Type B pancreatic cell (in vitro differentiated cells): ENCODE results near the gene PHAF1. TPM values are rescaled to one million over a fixed set of nuclear protein-coding genes. Genes with fewer than 3 reads are reported as not detected.

ENCODE experiments used
- DNase-seq: peaks from one replicate; pipeline ENCODE4 v3.0.0; 2021; ENCODE audit warnings: mixed read lengths; ENCODE audit not compliant: unreplicated experiment; ENCODE audit errors: extremely low spot score
- H3K27ac Mint-ChIP-seq: 2 replicates; pipeline ENCODE4 v1.8.0; 2021; ENCODE audit warnings: mild to moderate bottlenecking, mixed read lengths
- H3K27me3 Mint-ChIP-seq: 2 replicates; pipeline ENCODE4 v1.8.0; 2021; ENCODE audit warnings: mixed read lengths
- H3K36me3 Mint-ChIP-seq: 2 replicates; pipeline ENCODE4 v1.8.0; 2021; ENCODE audit warnings: mixed read lengths
- H3K4me1 Mint-ChIP-seq: one replicate; pipeline ENCODE4 v1.8.0; 2021; ENCODE audit warnings: mixed read lengths; ENCODE audit not compliant: unreplicated experiment
- H3K4me3 Mint-ChIP-seq: 2 replicates; pipeline ENCODE4 v1.8.0; 2021; ENCODE audit warnings: mild to moderate bottlenecking, mixed read lengths
- H3K9me3 Mint-ChIP-seq: 2 replicates; pipeline ENCODE4 v1.8.0; 2021; ENCODE audit warnings: mixed read lengths
- total RNA-seq: library from RNA; stranded (reverse); gene quantifications from 2 replicates; pipeline ENCODE4 v1.2.1, GENCODE V29; 2021; ENCODE audit warnings: low replicate concordance
- TF ChIP-seq, protein P1 (sequence below): fragments of 200-600 bp; sonication (generic); conservative IDR thresholded peaks from 2 replicates; pipeline ENCODE4 v1.5.0; 2021; ENCODE audit warnings: antibody characterized with exemption, mild to moderate bottlenecking

Gene PHAF1
- total RNA-seq, 1 donor from 2014 or later, result 22.8 TPM

- H3K27ac Mint-ChIP-seq, result peak overlapping the region; percentile 88
- no peaks in the 10 kb centered on the region for H3K9me3 Mint-ChIP-seq
- peaks cover 24% of the 10 kb centered on the region for H3K4me1 Mint-ChIP-seq
- TF ChIP-seq, protein P1, sequence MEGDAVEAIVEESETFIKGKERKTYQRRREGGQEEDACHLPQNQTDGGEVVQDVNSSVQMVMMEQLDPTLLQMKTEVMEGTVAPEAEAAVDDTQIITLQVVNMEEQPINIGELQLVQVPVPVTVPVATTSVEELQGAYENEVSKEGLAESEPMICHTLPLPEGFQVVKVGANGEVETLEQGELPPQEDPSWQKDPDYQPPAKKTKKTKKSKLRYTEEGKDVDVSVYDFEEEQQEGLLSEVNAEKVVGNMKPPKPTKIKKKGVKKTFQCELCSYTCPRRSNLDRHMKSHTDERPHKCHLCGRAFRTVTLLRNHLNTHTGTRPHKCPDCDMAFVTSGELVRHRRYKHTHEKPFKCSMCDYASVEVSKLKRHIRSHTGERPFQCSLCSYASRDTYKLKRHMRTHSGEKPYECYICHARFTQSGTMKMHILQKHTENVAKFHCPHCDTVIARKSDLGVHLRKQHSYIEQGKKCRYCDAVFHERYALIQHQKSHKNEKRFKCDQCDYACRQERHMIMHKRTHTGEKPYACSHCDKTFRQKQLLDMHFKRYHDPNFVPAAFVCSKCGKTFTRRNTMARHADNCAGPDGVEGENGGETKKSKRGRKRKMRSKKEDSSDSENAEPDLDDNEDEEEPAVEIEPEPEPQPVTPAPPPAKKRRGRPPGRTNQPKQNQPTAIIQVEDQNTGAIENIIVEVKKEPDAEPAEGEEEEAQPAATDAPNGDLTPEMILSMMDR, result no peak
- DNase-seq, result no peak
- no peaks in the 10 kb centered on the region for H3K36me3 Mint-ChIP-seq
- peaks cover 81% of the 10 kb centered on the region for H3K27me3 Mint-ChIP-seq
- peak overlapping the region; percentile 88 for H3K4me3 Mint-ChIP-seq
Observed at GRCh38 chr16:67170949-67171649, 61.4 kb downstream of the PHAF1 start.

DNA sequence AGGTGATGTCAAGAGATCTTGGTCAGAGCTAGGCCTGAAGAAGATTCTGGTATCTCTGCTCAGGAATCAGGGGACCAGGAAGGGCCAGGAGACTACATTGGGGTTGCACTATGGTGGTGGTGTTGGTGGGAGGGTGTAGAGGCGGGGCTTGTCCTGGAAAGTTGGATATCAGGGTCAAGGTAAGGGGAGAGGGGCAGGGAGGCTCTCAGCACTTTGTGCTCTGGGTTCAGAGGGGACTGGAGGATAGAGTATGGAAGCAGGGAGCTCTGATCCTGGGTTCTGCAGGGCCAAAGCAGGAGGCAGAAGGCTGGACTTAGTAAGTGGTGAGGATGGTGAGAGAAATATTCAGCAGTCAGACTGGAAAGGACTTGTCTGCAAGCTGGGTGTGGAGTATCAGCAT lies 63.6 kb downstream of the PHAF1 start:
- H3K4me3 Mint-ChIP-seq, result peak overlapping the region; percentile 88
- H3K9me3 Mint-ChIP-seq, result no peaks in the 10 kb centered on the region
- peaks cover 29% of the 10 kb centered on the region for H3K4me1 Mint-ChIP-seq
- H3K36me3 Mint-ChIP-seq, result peaks cover 8% of the 10 kb centered on the region
- no peak for DNase-seq
- peak overlapping the region; percentile 94 for H3K27ac Mint-ChIP-seq
- TF ChIP-seq, protein P1, result no peak
- H3K27me3 Mint-ChIP-seq, result peaks cover 70% of the 10 kb centered on the region

GRCh38 chr16:67173808-67174705 lies 64.3 kb downstream of the PHAF1 start:
- Mint-ChIP-seq H3K4me3 (peak overlapping the region; percentile 88), H3K27ac (peak overlapping the region; percentile 94), H3K9me3 (no peaks in the 10 kb centered on the region), H3K4me1 (peaks cover 29% of the 10 kb centered on the region), H3K27me3 (peaks cover 69% of the 10 kb centered on the region), H3K36me3 (peaks cover 8% of the 10 kb centered on the region)
- no peak for DNase-seq
- TF ChIP-seq, protein P1, result peak; percentile 36

GRCh38 chr16:67174706-67175231 lies 65.0 kb downstream of the PHAF1 start:
- Mint-ChIP-seq H3K36me3 (peaks cover 8% of the 10 kb centered on the region), H3K27me3 (peaks cover 62% of the 10 kb centered on the region), H3K9me3 (no peaks in the 10 kb centered on the region), H3K4me1 (peaks cover 28% of the 10 kb centered on the region), H3K27ac (no peak overlapping the region), H3K4me3 (peak overlapping the region; percentile 64)
- DNase-seq, result no peak
- TF ChIP-seq, protein P1, result no peak

DNA sequence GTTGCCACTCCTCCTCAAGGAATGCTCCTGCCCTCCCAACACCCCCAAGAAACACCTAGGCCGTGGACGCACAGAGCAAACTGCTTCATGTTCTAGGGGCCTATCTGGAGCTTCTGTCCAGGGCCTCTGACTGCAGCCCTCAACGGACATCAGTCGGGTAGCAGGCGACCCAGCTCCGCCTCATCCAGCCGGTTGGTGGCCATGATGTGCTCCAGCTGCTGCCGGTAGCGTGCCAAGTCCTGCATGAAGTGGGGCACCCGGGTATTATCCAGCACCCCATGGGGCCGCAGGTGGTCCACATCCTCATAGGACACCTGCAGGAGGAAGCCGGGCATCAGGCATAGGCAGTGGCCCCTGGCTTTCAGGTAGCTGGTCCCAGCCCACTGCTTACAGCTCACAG lies 66.9 kb downstream of the PHAF1 start:
- peaks cover 15% of the 10 kb centered on the region for H3K4me1 Mint-ChIP-seq
- peaks cover 46% of the 10 kb centered on the region for H3K27me3 Mint-ChIP-seq
- TF ChIP-seq, protein P1, result no peak
- H3K4me3 Mint-ChIP-seq, result peak overlapping the region; percentile 5
- no peak for DNase-seq
- no peaks in the 10 kb centered on the region for H3K9me3 Mint-ChIP-seq
- peaks cover 8% of the 10 kb centered on the region for H3K36me3 Mint-ChIP-seq
- no peak overlapping the region for H3K27ac Mint-ChIP-seq
